ENCODE results near the gene SMAD6.

SMAD6 gene

GRCh38 chr15:66726386-66726785 is 24.4 kb downstream of the SMAD6 start:
- in situ Hi-C loops (cut with MboI; ENCODE audit: low sequenced_read_pairs, unreplicated experiment) = no loop called here
- no peak for TF ChIP-seq CTCF (IDR thresholded peaks at IDR 0.05; ENCODE audit: borderline replicate concordance, control extremely low read depth, extremely low read depth, insufficient read depth, missing control alignments)
- DNase-seq (ENCODE audit: low spot score) = no peak

- DNase-seq (ENCODE audit: low spot score) = no peak
- TF ChIP-seq CTCF (IDR thresholded peaks at IDR 0.05; ENCODE audit: borderline replicate concordance, control extremely low read depth, extremely low read depth, insufficient read depth, missing control alignments) = no peak
- in situ Hi-C loops (cut with MboI; ENCODE audit: low sequenced_read_pairs, unreplicated experiment) = no loop called here
These were observed 27.4 kb downstream of the SMAD6 start for GRCh38 chr15:66729331-66729951.

GRCh38 chr15:66730168-66731021 is 28.4 kb downstream of the SMAD6 start:
- in situ Hi-C loops (cut with MboI; ENCODE audit: low sequenced_read_pairs, unreplicated experiment) = no loop called here
- DNase-seq (ENCODE audit: low spot score) = no peak
- TF ChIP-seq CTCF (IDR thresholded peaks at IDR 0.05; ENCODE audit: borderline replicate concordance, control extremely low read depth, extremely low read depth, insufficient read depth, missing control alignments) = no peak

- in situ Hi-C loops (cut with MboI; ENCODE audit: low sequenced_read_pairs, unreplicated experiment) = no loop called here
- no peak for DNase-seq (ENCODE audit: low spot score)
- TF ChIP-seq CTCF (IDR thresholded peaks at IDR 0.05; ENCODE audit: borderline replicate concordance, control extremely low read depth, extremely low read depth, insufficient read depth, missing control alignments) = no peak
These were observed 31.9 kb downstream of the SMAD6 start for GRCh38 chr15:66733976-66734375.

GRCh38 chr15:66734961-66735908 is 33.2 kb downstream of the SMAD6 start:
- no peak for DNase-seq (ENCODE audit: low spot score)
- TF ChIP-seq CTCF (IDR thresholded peaks at IDR 0.05; ENCODE audit: borderline replicate concordance, control extremely low read depth, extremely low read depth, insufficient read depth, missing control alignments) = no peak
- in situ Hi-C loops (cut with MboI; ENCODE audit: low sequenced_read_pairs, unreplicated experiment) = no loop called here

GRCh38 chr15:66735909-66736305 is 33.9 kb downstream of the SMAD6 start:
- in situ Hi-C loops (cut with MboI; ENCODE audit: low sequenced_read_pairs, unreplicated experiment) = no loop called here
- DNase-seq (ENCODE audit: low spot score) = no peak
- TF ChIP-seq CTCF (IDR thresholded peaks at IDR 0.05; ENCODE audit: borderline replicate concordance, control extremely low read depth, extremely low read depth, insufficient read depth, missing control alignments) = no peak
